Gastroesophageal sphincter (tissue), 4 donors: ENCODE data around the gene TMEM185A. TPM values are rescaled to one million over a fixed set of nuclear protein-coding genes. Genes with fewer than 3 reads are reported as not detected.
"Not testable (repeated sequence)": the region's sequence is repeated elsewhere in the genome, so short reads cannot be mapped to it uniquely, and the experiment has no call there.

Source experiments
- ATAC-seq: fragments of 150-250 bp; one replicate; pipeline ENCODE4 v1.9.1; 2016; ENCODE audit warnings: mild to moderate bottlenecking, moderate library complexity
- H3K27ac ChIP-seq, 4 donors: fragments of 200-600 bp; sonication (generic) in 3 of 4; 1 replicate in 3 of 4; 2 replicates in 1 of 4; pipeline ENCODE4 v1.5.1; 2016 to 2019
- H3K27me3 ChIP-seq: fragments of 200-600 bp; sonication (generic); one replicate; pipeline ENCODE4 v1.5.1; 2019
- H3K36me3 ChIP-seq, 2 donors: fragments of 200-600 bp; sonication (generic); one replicate each; pipeline ENCODE4 v1.5.1; 2019; ENCODE audit warnings: control low read depth in 1 of 2
- H3K4me1 ChIP-seq, 3 donors: fragments of 200-600 bp; sonication (generic); 1 replicate in 2 of 3; 2 replicates in 1 of 3; pipeline ENCODE4 v1.5.1; 2016 to 2019; ENCODE audit warnings: control low read depth in 2 of 3
- H3K4me3 ChIP-seq, 2 donors: fragments of 200-600 bp; sonication (generic); one replicate each; pipeline ENCODE4 v1.5.1; 2019; ENCODE audit warnings: mild to moderate bottlenecking in 1 of 2, moderate library complexity in 1 of 2
- H3K9me3 ChIP-seq, 3 donors: fragments of 200-600 bp; sonication (generic); one replicate each; pipeline ENCODE4 v1.5.1; 2017 to 2019; ENCODE audit warnings: control low read depth in 2 of 3
- EP300 ChIP-seq: sonication (generic); formaldehyde crosslinking; IDR thresholded peaks from one replicate; pipeline ENCODE4 v1.6.1; 2017; ENCODE audit warnings: antibody characterized with exemption, mild to moderate bottlenecking
- POLR2A ChIP-seq, 2 donors: fragments of 450-650 bp; IDR thresholded peaks; one replicate each; pipeline ENCODE4 v1.6.1; 2017; ENCODE audit warnings: antibody characterized with exemption in 2 of 2, mild to moderate bottlenecking in 2 of 2, moderate library complexity in 1 of 2
- POLR2AphosphoS5 ChIP-seq: sonication (generic); formaldehyde crosslinking; IDR thresholded peaks from one replicate; pipeline ENCODE4 v1.6.1; 2017; ENCODE audit warnings: antibody characterized with exemption
- WGBS, 2 donors: methylation state at CpG; one replicate each; pipeline ENCODE4 v1.1.5; 2018; ENCODE audit warnings: low coverage in 1 of 2; 5-methylcytosine and 5-hydroxymethylcytosine counted together
- total RNA-seq, 4 donors: library from RNA; depleted of rRNA; stranded (reverse); fragments of >200 nt; gene quantifications; one replicate each; pipeline ENCODE4 v1.1.0, GENCODE V29; 2016
- TF ChIP-seq, protein P1 (sequence below), 4 experiments: fragments of 200-600 bp in 2 of 4; fragments of 450-650 bp in 2 of 4; sonication (generic) in 1 of 4; IDR thresholded peaks; one replicate each; pipeline ENCODE4 v1.5.1; 2017 to 2019; ENCODE audit warnings: antibody characterized with exemption in 4 of 4, mild to moderate bottlenecking in 2 of 4, moderate library complexity in 2 of 4

TMEM185A gene
- total RNA-seq, 4 donors from 2014 or later = 15.9 to 25.2 (median 20.4) TPM

DNA sequence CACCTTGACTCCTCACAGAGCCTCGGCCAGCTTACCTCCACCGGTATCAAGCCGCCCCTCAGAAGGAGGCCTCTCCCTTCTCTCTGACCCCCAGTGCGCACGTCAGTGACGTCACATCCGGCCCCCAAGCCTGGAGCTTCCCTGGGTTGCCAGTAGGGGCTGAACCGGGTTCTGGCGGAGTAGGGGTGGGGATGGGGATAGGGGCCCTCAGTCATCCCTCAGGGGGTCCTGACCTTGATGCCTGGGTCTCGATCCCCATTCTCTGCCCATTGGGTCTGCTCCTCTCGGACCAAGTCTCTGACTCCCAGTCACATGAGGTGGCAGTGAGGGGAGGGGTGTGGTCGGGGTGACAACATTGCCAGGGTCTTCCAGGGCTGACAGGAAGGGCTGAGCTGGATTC, 44.2 kb downstream of the TMEM185A start, which contains the start of gene MAGEA9B:
TSS of gene MAGEA9B (minus strand) at position 101 of the 400 bp plus-strand sequence. CDS start 4,280 bp downstream, outside the sequence.
- not testable (repeated sequence) for ATAC-seq, H3K4me1 ChIP-seq, H3K4me3 ChIP-seq, H3K27ac ChIP-seq, H3K36me3 ChIP-seq, H3K27me3 ChIP-seq, H3K9me3 ChIP-seq
- WGBS, 2 donors = no CpG with 5 or more reads among the region's 12 CpGs

DNA sequence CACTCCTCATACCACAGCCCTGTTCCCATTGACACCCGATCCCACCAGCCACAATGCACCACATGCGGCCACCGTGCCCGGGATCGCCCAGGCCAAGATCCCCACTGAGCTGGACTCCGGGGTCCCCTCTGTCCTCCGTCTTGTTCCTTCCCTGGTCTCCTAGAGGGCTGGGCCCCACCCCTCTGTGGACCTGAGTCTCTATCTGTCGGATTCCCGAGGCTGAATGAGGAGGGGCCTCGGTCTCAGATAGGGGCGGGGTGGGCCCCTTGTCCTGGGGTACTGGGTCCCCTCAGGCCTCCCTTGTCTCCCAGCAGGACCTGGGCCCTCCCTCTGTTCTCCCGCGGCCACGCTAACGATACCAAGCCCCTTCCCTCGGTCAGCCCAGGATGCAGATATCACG, 46.0 kb downstream of the TMEM185A start:
- H3K36me3 ChIP-seq, H3K9me3 ChIP-seq, H3K27ac ChIP-seq, H3K4me3 ChIP-seq, H3K27me3 ChIP-seq, H3K4me1 ChIP-seq: not testable (repeated sequence)
- ATAC-seq = peak; percentile 7
- WGBS, 2 donors = no CpG with 5 or more reads among the region's 17 CpGs

DNA sequence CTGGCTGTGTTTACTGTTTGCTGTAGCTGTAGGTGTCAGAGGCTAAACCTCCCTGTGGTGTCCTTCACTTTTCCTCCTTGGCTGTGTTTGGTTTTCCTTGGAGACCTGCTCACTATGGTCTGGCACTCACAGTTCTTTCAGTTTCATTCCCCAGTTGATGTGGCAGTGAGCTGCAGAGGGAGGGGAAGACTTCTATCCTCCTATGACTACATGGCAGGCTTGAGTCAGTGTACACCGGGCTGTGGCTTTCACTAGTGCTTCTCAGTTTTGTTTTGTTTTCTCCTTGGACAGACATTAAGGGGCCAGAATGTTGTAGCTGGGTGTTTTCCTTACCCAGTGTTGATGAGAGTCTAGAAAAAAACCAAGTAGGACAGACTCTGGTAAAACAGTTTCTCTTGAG, 58.1 kb downstream of the TMEM185A start:
- H3K4me3 ChIP-seq, H3K9me3 ChIP-seq, H3K27ac ChIP-seq, H3K36me3 ChIP-seq, H3K4me1 ChIP-seq, H3K27me3 ChIP-seq, ATAC-seq: not testable (repeated sequence)
- WGBS, 2 donors = no CpG with 5 or more reads among the region's 1 CpG

DNA sequence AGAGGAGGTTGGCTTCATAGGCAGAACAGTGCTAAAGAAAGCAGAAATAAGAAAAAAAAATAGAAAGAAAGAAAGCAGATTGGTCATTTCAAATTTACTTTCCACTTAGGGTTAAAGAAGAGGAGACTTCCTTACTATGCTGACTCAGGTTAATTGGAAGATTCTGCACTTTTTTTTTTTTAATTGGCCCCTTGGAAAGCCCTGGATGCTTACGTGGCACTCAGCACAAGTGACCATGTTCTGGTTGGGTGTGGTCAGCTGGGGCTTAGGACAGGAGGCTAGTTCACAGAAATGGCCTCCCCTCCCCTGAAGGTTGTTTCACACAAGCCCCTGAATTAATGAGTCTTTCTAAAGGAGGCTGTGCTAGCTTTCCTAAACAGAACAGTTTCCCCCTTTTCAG, 58.8 kb downstream of the TMEM185A start:
- H3K4me1 ChIP-seq = no peaks in the 10 kb centered on the region
- H3K4me3 ChIP-seq = no peak overlapping the region
- H3K9me3 ChIP-seq = no peaks in the 10 kb centered on the region
- TF ChIP-seq, protein P1, sequence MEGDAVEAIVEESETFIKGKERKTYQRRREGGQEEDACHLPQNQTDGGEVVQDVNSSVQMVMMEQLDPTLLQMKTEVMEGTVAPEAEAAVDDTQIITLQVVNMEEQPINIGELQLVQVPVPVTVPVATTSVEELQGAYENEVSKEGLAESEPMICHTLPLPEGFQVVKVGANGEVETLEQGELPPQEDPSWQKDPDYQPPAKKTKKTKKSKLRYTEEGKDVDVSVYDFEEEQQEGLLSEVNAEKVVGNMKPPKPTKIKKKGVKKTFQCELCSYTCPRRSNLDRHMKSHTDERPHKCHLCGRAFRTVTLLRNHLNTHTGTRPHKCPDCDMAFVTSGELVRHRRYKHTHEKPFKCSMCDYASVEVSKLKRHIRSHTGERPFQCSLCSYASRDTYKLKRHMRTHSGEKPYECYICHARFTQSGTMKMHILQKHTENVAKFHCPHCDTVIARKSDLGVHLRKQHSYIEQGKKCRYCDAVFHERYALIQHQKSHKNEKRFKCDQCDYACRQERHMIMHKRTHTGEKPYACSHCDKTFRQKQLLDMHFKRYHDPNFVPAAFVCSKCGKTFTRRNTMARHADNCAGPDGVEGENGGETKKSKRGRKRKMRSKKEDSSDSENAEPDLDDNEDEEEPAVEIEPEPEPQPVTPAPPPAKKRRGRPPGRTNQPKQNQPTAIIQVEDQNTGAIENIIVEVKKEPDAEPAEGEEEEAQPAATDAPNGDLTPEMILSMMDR (IDR thresholded peaks at IDR 0.05) = no peak
- TF ChIP-seq EP300 = no peak
- TF ChIP-seq POLR2A (IDR thresholded peaks at IDR 0.05) = no peak
- TF ChIP-seq POLR2AphosphoS5 = no peak
- H3K36me3 ChIP-seq = no peaks in the 10 kb centered on the region
- H3K27ac ChIP-seq = no peak overlapping the region
- no peak for ATAC-seq
- 0 to 11% methylated on average over 1 of the region's 1 CpG for WGBS, 2 donors
- no peaks in the 10 kb centered on the region for H3K27me3 ChIP-seq

DNA sequence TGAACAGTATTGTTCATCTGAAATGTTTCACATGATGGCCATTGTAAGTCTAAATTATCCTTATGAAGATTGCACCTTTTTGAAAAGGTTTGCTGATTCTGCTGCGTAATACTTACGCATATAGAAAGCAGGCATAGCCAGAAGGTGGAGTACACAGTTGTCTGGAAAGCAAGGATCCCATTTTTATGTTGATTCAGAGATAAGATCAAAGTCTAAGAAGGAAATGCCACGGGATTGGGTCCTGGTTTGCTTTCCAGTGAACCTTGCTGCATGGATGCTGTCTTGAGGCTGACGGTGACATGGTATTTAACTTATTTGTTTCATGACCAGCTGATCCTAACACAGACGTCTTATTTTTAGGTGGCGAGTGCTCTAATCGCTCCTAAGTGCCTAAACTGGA, 59.8 kb downstream of the TMEM185A start:
- Histone ChIP-seq H3K9me3 (no peaks in the 10 kb centered on the region), H3K36me3 (no peaks in the 10 kb centered on the region), H3K27me3 (no peaks in the 10 kb centered on the region), H3K4me3 (no peak overlapping the region), H3K4me1 (no peaks in the 10 kb centered on the region), H3K27ac (no peak overlapping the region)
- 75 to 97% methylated on average over 4 to 5 of the region's 7 CpGs for WGBS, 2 donors
- TF ChIP-seq EP300 (no peak), POLR2AphosphoS5 (no peak), POLR2A (IDR thresholded peaks at IDR 0.05) (no peak)
- TF ChIP-seq, protein P1 (IDR thresholded peaks at IDR 0.05) = no peak
- no peak for ATAC-seq

DNA sequence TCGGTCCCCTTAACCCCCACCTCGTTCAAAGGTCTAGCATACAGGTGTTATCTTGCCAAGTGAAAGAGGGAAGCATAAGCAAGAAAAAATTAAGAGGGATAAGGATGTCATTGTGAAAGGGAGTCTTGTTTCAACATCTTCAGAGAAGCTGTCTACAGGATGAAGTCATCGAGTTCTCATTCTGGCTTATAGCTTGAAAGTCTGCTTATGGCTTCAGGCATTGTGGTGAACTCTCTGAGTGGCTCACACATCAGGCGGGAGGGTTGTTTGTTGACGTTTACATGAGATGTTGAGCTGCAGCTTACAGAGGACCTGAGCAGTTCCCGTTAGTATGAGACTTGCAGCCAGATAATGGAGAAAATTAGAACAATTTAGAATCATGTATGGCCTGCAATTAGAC, 60.9 kb downstream of the TMEM185A start:
- TF ChIP-seq POLR2AphosphoS5 (no peak), POLR2A (IDR thresholded peaks at IDR 0.05) (no peak), EP300 (no peak)
- TF ChIP-seq, protein P1 (IDR thresholded peaks at IDR 0.05) = no peak
- ATAC-seq = no peak
- Histone ChIP-seq H3K4me3 (no peak overlapping the region), H3K36me3 (no peaks in the 10 kb centered on the region), H3K9me3 (no peaks in the 10 kb centered on the region), H3K27ac (no peak overlapping the region), H3K4me1 (no peaks in the 10 kb centered on the region), H3K27me3 (no peaks in the 10 kb centered on the region)
- WGBS, 2 donors = 33 to 49% methylated on average over 2 to 5 of the region's 6 CpGs

DNA sequence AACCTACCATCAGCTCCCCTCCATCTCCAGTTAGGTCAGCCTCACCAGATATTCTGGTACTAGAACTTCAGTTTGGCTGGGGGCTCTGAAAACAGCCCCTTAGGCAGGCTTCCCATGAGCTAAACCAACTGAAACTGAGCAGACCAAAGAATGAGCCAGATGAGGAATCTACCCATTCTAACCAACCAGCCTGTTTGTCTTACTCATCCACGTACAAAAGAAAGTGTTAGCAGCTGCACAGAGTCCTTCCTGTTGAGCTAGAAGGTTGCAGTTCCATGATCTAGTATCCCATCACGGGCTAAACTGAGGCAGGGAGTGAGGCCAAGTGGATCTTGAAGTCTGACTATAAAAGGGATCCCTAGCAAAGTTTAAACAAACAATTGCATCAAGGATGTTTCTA, 61.8 kb downstream of the TMEM185A start:
- H3K36me3 ChIP-seq = no peaks in the 10 kb centered on the region
- no peak for ATAC-seq
- H3K9me3 ChIP-seq = no peaks in the 10 kb centered on the region
- no peak overlapping the region for H3K27ac ChIP-seq
- no peaks in the 10 kb centered on the region for H3K27me3 ChIP-seq
- no peaks in the 10 kb centered on the region for H3K4me1 ChIP-seq
- WGBS, 2 donors = 0% methylated on average over 2 of the region's 2 CpGs; no CpG with 5 or more reads in 1 of the 2 donors
- TF ChIP-seq EP300 = no peak
- no peak for TF ChIP-seq POLR2AphosphoS5
- TF ChIP-seq, protein P1 (IDR thresholded peaks at IDR 0.05) = no peak
- no peak for TF ChIP-seq POLR2A (IDR thresholded peaks at IDR 0.05)
- no peak overlapping the region for H3K4me3 ChIP-seq
